SK-N-SH treated with all-trans-retinoic acid at 6 μM for 48 hours (cell line): ENCODE results near the gene SPINK13.

Source experiments
- ARNTL ChIP-seq: fragments of 450-650 bp; formaldehyde crosslinking; IDR thresholded peaks from 2 replicates; pipeline ENCODE4 v1.5.0; 2020; ENCODE audit warnings: low read depth, mild to moderate bottlenecking, moderate library complexity, borderline replicate concordance
- BACH2 ChIP-seq: fragments of 250-450 bp; sonication (Bioruptor Pico); IDR thresholded peaks from 2 replicates; pipeline ENCODE4 v1.9.0; 2021; ENCODE audit warnings: mild to moderate bottlenecking, borderline replicate concordance
- CSDC2 ChIP-seq: fragments of 250-450 bp; sonication (Bioruptor Pico); IDR thresholded peaks from 2 replicates; pipeline ENCODE4 v1.5.0; 2020; ENCODE audit warnings: mild to moderate bottlenecking, moderate library complexity
- GLIS3 ChIP-seq: fragments of 250-450 bp; sonication (Bioruptor Pico); IDR thresholded peaks from 2 replicates; pipeline ENCODE4 v1.5.0; 2020; ENCODE audit warnings: mild to moderate bottlenecking, moderate library complexity
- ISL1 ChIP-seq: fragments of 250-450 bp; sonication (Bioruptor Pico); IDR thresholded peaks from 2 replicates; pipeline ENCODE4 v2.1.2; 2022; ENCODE audit warnings: mild to moderate bottlenecking, moderate library complexity
- PATZ1 ChIP-seq: fragments of 250-450 bp; sonication (Bioruptor Pico); IDR thresholded peaks from 2 replicates; pipeline ENCODE4 v1.8.0; 2020; ENCODE audit warnings: mild to moderate bottlenecking, moderate library complexity, borderline replicate concordance
- PPARA ChIP-seq: fragments of 250-450 bp; sonication (Bioruptor Pico); IDR thresholded peaks from 2 replicates; pipeline ENCODE4 v1.5.0; 2020; ENCODE audit warnings: mild to moderate bottlenecking, borderline replicate concordance
- SNAI2 ChIP-seq: fragments of 250-450 bp; sonication (Bioruptor Pico); IDR thresholded peaks from 2 replicates; pipeline ENCODE4 v1.5.0; 2020; ENCODE audit warnings: mild to moderate bottlenecking, moderate library complexity
- TOX ChIP-seq: fragments of 250-450 bp; sonication (Bioruptor Pico); IDR thresholded peaks from 2 replicates; pipeline ENCODE4 v1.8.0; 2021; ENCODE audit warnings: mild to moderate bottlenecking, moderate library complexity, borderline replicate concordance
- ZFP30 ChIP-seq: fragments of 450-650 bp; formaldehyde crosslinking; IDR thresholded peaks from 2 replicates; pipeline ENCODE4 v1.5.0; 2022; ENCODE audit warnings: mild to moderate bottlenecking, moderate library complexity
- ZNF8 ChIP-seq: fragments of 450-650 bp; formaldehyde crosslinking; IDR thresholded peaks from 2 replicates; pipeline ENCODE4 v1.5.0; 2020; ENCODE audit warnings: mild to moderate bottlenecking, moderate library complexity

- TF ChIP-seq PATZ1, result no peak
- TF ChIP-seq CSDC2, result no peak
- no peak for TF ChIP-seq ARNTL (CRISPR knock-in tag)
- TF ChIP-seq TOX (CRISPR knock-in tag), result no peak
- TF ChIP-seq SNAI2 (CRISPR knock-in tag), result no peak
- no peak for TF ChIP-seq ZNF8 (CRISPR knock-in tag)
- no peak for TF ChIP-seq ISL1 (CRISPR knock-in tag)
- TF ChIP-seq GLIS3, result no peak
- TF ChIP-seq BACH2, result no peak
- no peak for TF ChIP-seq ZFP30 (CRISPR knock-in tag)
- no peak for TF ChIP-seq PPARA (CRISPR knock-in tag)
These were observed 40.1 kb upstream of the SPINK13 start for GRCh38 chr5:148228392-148228984.
